Stomach (tissue), 4 donors: Measurements from ENCODE around the gene SHISAL1.

Experiments
- POLR2AphosphoS5 ChIP-seq, 3 donors: sonication (generic); formaldehyde crosslinking; IDR thresholded peaks; one replicate each; pipeline ENCODE4 v1.6.1; 2016; ENCODE audit warnings: antibody characterized with exemption in 3 of 3
- TF ChIP-seq, protein P1 (sequence below), 7 experiments: fragments of 450-650 bp in 4 of 7; fragments of 200-600 bp in 3 of 7; sonication (generic) in 3 of 7; IDR thresholded peaks; one replicate each; pipeline ENCODE4 v1.5.1; 2016 to 2019; ENCODE audit warnings: antibody characterized with exemption in 7 of 7, control low read depth in 2 of 7, mild to moderate bottlenecking in 1 of 7

DNA sequence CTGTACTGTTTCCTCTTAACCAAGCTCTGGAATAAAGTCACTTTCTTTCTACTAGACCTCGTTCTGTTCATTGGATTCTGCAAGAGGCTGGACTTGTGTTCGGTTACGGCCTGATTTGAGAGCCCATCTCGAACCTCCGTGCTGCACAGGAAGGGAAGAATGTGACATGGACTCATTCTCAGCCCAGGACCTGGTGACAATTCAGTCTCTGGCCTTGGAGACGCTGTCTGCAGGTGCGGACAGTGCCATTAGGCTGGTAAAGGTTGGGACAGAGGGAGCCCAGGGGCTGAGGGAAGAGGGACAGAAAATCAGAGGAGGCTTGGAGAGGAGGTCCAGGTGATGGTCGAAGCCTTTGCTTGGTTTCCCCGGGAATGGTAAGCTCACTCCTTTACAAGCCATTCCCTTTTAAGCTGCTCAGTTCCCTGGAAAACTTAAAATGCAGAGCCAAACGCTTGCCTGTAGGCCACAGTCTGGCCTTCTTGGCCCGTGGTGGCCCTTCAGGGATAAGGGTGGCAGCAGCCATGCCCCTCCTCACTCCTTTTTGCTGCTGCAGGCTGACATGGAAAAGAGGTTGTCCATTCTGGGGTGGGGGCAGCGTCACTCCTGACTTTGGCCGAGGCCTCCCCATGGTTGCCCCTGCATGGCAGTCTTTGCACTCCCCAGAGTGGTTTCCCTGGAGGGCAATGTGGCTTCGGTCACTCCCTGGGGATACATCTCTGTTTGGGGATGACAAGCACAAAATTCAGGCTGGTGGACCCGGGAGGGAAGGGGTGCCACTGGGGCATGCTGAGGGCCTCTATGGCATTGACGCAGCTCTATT is 52.3 kb downstream of the SHISAL1 start:
- TF ChIP-seq, protein P1, sequence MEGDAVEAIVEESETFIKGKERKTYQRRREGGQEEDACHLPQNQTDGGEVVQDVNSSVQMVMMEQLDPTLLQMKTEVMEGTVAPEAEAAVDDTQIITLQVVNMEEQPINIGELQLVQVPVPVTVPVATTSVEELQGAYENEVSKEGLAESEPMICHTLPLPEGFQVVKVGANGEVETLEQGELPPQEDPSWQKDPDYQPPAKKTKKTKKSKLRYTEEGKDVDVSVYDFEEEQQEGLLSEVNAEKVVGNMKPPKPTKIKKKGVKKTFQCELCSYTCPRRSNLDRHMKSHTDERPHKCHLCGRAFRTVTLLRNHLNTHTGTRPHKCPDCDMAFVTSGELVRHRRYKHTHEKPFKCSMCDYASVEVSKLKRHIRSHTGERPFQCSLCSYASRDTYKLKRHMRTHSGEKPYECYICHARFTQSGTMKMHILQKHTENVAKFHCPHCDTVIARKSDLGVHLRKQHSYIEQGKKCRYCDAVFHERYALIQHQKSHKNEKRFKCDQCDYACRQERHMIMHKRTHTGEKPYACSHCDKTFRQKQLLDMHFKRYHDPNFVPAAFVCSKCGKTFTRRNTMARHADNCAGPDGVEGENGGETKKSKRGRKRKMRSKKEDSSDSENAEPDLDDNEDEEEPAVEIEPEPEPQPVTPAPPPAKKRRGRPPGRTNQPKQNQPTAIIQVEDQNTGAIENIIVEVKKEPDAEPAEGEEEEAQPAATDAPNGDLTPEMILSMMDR (IDR thresholded peaks at IDR 0.05), result no peak
- no peak for TF ChIP-seq POLR2AphosphoS5 (IDR thresholded peaks at IDR 0.05)
